ENCODE results near the gene FCHO1.

DNA sequence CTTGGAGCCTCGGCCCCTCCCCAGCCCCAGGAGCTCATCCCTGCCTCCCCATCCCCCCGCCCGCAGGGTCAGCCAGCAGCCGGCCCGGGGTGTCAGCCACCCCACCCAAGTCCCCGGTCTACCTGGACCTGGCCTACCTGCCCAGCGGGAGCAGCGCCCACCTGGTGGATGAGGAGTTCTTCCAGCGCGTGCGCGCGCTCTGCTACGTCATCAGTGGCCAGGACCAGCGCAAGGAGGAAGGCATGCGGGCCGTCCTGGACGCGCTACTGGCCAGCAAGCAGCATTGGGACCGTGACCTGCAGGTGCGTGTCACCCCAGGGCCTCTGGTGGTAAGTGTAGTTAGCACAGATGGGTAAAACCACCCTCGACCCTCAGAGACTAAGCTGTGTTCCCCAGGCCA lies 18.1 kb upstream of the FCHO1 start:
- TF ChIP-seq, protein P1, sequence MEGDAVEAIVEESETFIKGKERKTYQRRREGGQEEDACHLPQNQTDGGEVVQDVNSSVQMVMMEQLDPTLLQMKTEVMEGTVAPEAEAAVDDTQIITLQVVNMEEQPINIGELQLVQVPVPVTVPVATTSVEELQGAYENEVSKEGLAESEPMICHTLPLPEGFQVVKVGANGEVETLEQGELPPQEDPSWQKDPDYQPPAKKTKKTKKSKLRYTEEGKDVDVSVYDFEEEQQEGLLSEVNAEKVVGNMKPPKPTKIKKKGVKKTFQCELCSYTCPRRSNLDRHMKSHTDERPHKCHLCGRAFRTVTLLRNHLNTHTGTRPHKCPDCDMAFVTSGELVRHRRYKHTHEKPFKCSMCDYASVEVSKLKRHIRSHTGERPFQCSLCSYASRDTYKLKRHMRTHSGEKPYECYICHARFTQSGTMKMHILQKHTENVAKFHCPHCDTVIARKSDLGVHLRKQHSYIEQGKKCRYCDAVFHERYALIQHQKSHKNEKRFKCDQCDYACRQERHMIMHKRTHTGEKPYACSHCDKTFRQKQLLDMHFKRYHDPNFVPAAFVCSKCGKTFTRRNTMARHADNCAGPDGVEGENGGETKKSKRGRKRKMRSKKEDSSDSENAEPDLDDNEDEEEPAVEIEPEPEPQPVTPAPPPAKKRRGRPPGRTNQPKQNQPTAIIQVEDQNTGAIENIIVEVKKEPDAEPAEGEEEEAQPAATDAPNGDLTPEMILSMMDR (IDR thresholded peaks at IDR 0.05) = no peak
- no peak for TF ChIP-seq ZFX (IDR thresholded peaks at IDR 0.05; ENCODE audit: borderline replicate concordance)
